ENCODE results near the gene KCNJ14.

DNA sequence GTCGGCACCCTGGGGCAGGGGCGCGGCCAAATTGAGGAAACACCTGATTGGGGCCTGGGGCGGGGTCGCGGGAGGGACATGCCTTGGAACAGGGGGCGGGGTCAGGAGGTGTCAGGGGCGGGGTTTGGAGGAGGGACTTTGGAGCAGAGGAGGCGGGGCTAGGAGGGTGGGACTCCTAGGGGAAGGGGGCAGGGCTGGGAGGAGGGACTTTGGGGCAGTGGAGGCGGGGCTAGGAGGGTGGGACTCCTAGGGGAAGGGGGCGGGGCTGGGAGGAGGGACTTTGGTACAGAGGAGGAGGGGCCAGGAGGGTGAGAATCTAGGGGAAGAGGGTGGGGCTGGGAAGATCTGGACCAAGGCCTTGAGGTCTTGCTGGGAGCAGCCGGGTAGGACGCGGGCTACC, 40.0 kb upstream of the KCNJ14 start:
- TF ChIP-seq, protein P1, sequence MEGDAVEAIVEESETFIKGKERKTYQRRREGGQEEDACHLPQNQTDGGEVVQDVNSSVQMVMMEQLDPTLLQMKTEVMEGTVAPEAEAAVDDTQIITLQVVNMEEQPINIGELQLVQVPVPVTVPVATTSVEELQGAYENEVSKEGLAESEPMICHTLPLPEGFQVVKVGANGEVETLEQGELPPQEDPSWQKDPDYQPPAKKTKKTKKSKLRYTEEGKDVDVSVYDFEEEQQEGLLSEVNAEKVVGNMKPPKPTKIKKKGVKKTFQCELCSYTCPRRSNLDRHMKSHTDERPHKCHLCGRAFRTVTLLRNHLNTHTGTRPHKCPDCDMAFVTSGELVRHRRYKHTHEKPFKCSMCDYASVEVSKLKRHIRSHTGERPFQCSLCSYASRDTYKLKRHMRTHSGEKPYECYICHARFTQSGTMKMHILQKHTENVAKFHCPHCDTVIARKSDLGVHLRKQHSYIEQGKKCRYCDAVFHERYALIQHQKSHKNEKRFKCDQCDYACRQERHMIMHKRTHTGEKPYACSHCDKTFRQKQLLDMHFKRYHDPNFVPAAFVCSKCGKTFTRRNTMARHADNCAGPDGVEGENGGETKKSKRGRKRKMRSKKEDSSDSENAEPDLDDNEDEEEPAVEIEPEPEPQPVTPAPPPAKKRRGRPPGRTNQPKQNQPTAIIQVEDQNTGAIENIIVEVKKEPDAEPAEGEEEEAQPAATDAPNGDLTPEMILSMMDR (IDR thresholded peaks at IDR 0.05 in 4 of 5, conservative IDR thresholded peaks at IDR 0.05 in 1 of 5), result no peak
- no peak for TF ChIP-seq POLR2A (IDR thresholded peaks at IDR 0.05)
